GM12872 (cell line): ENCODE results near the gene PTCH2.
A peak's percentile ranks its signal among the peaks of the same experiment; 100 is the strongest.

Experiments
- TF ChIP-seq, protein P1 (sequence below): IDR thresholded peaks from 3 replicates; pipeline ENCODE4 v1.5.1; 2011; ENCODE audit warnings: low read depth, mild to moderate bottlenecking, low read length, moderate library complexity; ENCODE audit not compliant: insufficient read depth

The PTCH2 gene

DNA sequence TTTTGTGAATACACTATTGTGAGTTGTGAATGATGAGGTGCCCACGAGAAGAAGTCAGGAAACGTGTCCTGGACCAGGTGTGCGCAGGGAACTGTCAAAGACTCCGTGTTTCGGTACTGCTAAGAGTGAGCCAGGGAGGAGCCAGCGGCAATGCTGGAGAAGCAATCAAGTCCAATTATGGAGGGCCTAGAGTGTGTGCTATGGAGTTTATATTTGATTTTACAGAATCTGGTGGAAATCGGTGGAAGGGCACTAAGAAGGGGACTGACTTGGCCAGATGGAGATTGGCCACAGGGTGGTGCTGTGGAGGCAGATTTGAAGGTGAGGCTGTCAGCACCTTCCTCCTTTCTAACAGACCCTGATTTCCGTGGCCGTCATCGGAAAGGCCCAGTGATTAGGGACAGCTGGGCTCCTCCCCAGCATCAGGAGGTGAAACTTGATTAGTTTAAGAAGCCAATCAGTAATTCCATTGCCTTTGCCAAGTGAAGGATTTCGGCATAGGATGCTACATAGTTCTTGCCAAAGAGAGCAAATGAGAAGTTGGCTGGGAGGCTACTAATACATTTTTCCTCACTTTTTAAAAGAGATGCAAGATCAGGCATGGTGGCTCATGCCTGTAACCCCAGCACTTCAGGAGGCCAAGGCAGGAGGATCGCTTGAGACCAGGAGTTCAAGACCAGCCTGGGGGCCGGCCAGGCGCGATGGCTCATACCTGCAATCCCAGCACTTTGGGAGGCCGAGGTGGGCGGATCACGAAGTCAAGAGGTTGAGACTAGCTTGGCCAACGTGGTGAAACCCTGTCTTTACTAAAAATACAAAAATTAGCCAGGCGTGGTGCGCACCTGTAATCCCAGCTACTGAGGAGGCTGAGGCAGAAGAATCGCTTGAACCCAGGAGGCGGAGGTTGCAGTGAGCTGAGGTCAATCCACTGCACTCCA lies 7.0 kb downstream of the PTCH2 start:
- TF ChIP-seq, protein P1, sequence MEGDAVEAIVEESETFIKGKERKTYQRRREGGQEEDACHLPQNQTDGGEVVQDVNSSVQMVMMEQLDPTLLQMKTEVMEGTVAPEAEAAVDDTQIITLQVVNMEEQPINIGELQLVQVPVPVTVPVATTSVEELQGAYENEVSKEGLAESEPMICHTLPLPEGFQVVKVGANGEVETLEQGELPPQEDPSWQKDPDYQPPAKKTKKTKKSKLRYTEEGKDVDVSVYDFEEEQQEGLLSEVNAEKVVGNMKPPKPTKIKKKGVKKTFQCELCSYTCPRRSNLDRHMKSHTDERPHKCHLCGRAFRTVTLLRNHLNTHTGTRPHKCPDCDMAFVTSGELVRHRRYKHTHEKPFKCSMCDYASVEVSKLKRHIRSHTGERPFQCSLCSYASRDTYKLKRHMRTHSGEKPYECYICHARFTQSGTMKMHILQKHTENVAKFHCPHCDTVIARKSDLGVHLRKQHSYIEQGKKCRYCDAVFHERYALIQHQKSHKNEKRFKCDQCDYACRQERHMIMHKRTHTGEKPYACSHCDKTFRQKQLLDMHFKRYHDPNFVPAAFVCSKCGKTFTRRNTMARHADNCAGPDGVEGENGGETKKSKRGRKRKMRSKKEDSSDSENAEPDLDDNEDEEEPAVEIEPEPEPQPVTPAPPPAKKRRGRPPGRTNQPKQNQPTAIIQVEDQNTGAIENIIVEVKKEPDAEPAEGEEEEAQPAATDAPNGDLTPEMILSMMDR, result peak; percentile 89

GRCh38 chr1:44834328-44834727 lies 8.7 kb downstream of the PTCH2 start:
- TF ChIP-seq, protein P1, result no peak

GRCh38 chr1:44832056-44832705 lies 10.9 kb downstream of the PTCH2 start:
- TF ChIP-seq, protein P1, result no peak

GRCh38 chr1:44831516-44831915 lies 11.5 kb downstream of the PTCH2 start:
- TF ChIP-seq, protein P1, result no peak

DNA sequence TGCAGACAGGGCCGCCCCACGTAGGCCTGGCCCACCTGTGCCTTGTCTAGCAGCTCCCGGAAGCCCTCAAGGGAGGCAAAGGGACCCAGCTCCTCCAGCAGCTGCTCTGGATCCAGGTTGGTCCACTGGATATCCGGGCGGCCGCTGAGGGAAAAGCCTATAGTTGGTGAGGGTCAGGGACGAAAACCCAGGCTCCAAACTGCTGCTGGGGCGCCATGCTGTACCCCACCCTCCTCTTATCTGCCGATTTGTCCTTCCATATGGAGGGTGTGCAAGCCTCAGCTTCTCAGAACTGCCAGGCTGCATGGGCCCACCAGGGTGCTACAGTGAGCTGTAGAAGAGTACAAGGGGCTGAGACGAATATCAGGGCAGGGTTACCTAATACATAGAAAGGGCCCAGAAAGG lies 12.2 kb downstream of the PTCH2 start:
- TF ChIP-seq, protein P1, result no peak

- TF ChIP-seq, protein P1, result no peak
These were observed 13.3 kb downstream of the PTCH2 start for GRCh38 chr1:44829506-44830384.

- TF ChIP-seq, protein P1, result no peak
These were observed 14.1 kb downstream of the PTCH2 start for GRCh38 chr1:44828841-44829440.
